ENCODE data around the gene BACH2.

- TF ChIP-seq CTCF (optimal IDR thresholded peaks at IDR 0.05 in 1 of 3, IDR thresholded peaks at IDR 0.05 in 1 of 3, conservative IDR thresholded peaks at IDR 0.05 in 1 of 3; ENCODE audit: extremely low read depth in 1 of 3, insufficient read depth in 2 of 3, low read length in 3 of 3) (no peak), EZH2 (IDR thresholded peaks at IDR 0.05; ENCODE audit: low read length) (no peak)
These were observed 378.8 kb downstream of the BACH2 start for GRCh38 chr6:89917801-89918366.

All from keratinocyte (primary cell).